Measurements from ENCODE around the gene HBZ. TPM values are rescaled to one million over a fixed set of nuclear protein-coding genes. Genes with fewer than 3 reads are reported as not detected.

HBZ gene
- total and polyA plus RNA-seq, 9 of the 15 experiments (the other 6 are each of a cell fraction or from before 2014, with no cell fraction given): 58.0 to 610 (median 113) TPM

DNA sequence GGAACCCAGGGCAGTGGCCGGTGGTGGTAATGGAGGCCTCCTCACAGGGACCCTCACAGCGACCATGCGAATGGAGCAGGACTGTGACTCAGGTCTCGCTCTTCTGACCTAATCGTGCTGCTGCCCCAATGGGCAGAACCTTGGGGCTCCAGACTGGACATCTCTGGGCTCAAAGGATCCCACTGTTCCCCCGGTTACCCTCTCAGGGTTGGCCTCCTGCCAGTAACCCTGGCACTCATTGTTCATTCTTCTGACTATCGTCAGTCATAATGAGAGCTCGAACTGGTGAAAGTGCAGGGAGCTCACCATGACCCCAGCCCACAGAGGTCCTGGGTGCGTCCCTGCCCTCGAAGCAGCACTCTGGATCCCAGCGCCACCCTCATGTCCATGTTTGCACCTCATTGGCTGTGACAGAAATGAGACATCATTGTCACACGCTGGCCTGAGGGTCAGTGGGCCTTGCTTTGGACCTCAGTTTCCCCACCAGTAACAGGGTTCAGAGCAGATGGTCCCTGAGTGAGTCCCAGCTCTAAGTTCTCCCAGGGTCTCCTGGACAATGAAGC, 10.0 kb upstream of the HBZ start (continued):
- TF ChIP-seq CHD1 (IDR thresholded peaks at IDR 0.05; ENCODE audit: low read length): peak; percentile 17
- peak; percentile 12; the same call in 1 of the 2 replicates for TF ChIP-seq ZNF197 (CRISPR knock-in tag; IDR thresholded peaks at IDR 0.05; ENCODE audit: low read depth)
- TF ChIP-seq NFIC (IDR thresholded peaks at IDR 0.05): peak; percentile 91
- TF ChIP-seq, protein P1, sequence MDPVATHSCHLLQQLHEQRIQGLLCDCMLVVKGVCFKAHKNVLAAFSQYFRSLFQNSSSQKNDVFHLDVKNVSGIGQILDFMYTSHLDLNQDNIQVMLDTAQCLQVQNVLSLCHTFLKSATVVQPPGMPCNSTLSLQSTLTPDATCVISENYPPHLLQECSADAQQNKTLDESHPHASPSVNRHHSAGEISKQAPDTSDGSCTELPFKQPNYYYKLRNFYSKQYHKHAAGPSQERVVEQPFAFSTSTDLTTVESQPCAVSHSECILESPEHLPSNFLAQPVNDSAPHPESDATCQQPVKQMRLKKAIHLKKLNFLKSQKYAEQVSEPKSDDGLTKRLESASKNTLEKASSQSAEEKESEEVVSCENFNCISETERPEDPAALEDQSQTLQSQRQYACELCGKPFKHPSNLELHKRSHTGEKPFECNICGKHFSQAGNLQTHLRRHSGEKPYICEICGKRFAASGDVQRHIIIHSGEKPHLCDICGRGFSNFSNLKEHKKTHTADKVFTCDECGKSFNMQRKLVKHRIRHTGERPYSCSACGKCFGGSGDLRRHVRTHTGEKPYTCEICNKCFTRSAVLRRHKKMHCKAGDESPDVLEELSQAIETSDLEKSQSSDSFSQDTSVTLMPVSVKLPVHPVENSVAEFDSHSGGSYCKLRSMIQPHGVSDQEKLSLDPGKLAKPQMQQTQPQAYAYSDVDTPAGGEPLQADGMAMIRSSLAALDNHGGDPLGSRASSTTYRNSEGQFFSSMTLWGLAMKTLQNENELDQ (CRISPR knock-in tag; IDR thresholded peaks at IDR 0.05; ENCODE audit: borderline replicate concordance): no peak
- TF ChIP-seq, protein P2, sequence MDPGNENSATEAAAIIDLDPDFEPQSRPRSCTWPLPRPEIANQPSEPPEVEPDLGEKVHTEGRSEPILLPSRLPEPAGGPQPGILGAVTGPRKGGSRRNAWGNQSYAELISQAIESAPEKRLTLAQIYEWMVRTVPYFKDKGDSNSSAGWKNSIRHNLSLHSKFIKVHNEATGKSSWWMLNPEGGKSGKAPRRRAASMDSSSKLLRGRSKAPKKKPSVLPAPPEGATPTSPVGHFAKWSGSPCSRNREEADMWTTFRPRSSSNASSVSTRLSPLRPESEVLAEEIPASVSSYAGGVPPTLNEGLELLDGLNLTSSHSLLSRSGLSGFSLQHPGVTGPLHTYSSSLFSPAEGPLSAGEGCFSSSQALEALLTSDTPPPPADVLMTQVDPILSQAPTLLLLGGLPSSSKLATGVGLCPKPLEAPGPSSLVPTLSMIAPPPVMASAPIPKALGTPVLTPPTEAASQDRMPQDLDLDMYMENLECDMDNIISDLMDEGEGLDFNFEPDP (CRISPR knock-in tag; IDR thresholded peaks at IDR 0.05): no peak
- TF ChIP-seq, protein P3, sequence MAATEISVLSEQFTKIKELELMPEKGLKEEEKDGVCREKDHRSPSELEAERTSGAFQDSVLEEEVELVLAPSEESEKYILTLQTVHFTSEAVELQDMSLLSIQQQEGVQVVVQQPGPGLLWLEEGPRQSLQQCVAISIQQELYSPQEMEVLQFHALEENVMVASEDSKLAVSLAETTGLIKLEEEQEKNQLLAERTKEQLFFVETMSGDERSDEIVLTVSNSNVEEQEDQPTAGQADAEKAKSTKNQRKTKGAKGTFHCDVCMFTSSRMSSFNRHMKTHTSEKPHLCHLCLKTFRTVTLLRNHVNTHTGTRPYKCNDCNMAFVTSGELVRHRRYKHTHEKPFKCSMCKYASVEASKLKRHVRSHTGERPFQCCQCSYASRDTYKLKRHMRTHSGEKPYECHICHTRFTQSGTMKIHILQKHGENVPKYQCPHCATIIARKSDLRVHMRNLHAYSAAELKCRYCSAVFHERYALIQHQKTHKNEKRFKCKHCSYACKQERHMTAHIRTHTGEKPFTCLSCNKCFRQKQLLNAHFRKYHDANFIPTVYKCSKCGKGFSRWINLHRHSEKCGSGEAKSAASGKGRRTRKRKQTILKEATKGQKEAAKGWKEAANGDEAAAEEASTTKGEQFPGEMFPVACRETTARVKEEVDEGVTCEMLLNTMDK (IDR thresholded peaks at IDR 0.05; ENCODE audit: borderline replicate concordance, insufficient read depth, low read depth, low read length, poor library complexity, severe bottlenecking): no peak
- no peak for TF ChIP-seq ZNF586 (CRISPR knock-in tag; conservative IDR thresholded peaks at IDR 0.05)
- TF ChIP-seq NELFE (IDR thresholded peaks at IDR 0.05; ENCODE audit: insufficient read depth, insufficient read length): no peak
- no peak for TF ChIP-seq ZNF274 (IDR thresholded peaks at IDR 0.05; ENCODE audit: borderline replicate concordance, low read depth, low read length)
